Activated CD4-positive, alpha-beta T cell treated with anti-CD3 and anti-CD28 coated beads, Interleukin-2, amount 10 ng/mL, durations not matched to agents 7 days and 5 days (primary cell): ENCODE measurements around the gene DHRS12. TPM values are rescaled to one million over a fixed set of nuclear protein-coding genes. Genes with fewer than 3 reads are reported as not detected.

ENCODE experiments used
- CTCF ChIA-PET: fragments of 350-600 bp; sonication (Branson Sonifier 250); formaldehyde crosslinking; loops from one replicate; lab custom pipeline; 2021; ENCODE audit warnings: antibody characterized with exemption; lab: Charles Lee
- POLR2A ChIA-PET: fragments of 350-600 bp; sonication (Branson Sonifier 250); formaldehyde crosslinking; loops from one replicate; lab custom pipeline; 2021; ENCODE audit warnings: antibody characterized with exemption; lab: Charles Lee
- DNase-seq: peaks from one replicate; pipeline ENCODE4 v3.0.0-alpha.2; 2020
- H3K27ac Mint-ChIP-seq: one replicate; pipeline ENCODE4 v1.8.0; 2021; ENCODE audit warnings: mild to moderate bottlenecking, moderate library complexity, mixed read lengths
- H3K27me3 Mint-ChIP-seq: one replicate; pipeline ENCODE4 v1.8.0; 2021; ENCODE audit warnings: mixed read lengths
- H3K36me3 Mint-ChIP-seq: one replicate; pipeline ENCODE4 v1.8.0; 2021; ENCODE audit warnings: low read depth, mixed read lengths
- H3K4me1 Mint-ChIP-seq: one replicate; pipeline ENCODE4 v1.8.0; 2021; ENCODE audit warnings: mixed read lengths
- H3K4me3 Mint-ChIP-seq: one replicate; pipeline ENCODE4 v1.8.0; 2021; ENCODE audit warnings: mild to moderate bottlenecking, moderate library complexity, mixed read lengths
- H3K9me3 Mint-ChIP-seq: one replicate; pipeline ENCODE4 v1.8.0; 2021; ENCODE audit warnings: mixed read lengths
- total RNA-seq, 2 experiments: library from RNA; stranded (reverse); gene quantifications; one replicate each; pipeline ENCODE4 v1.2.3, GENCODE V29; 2021

DHRS12 gene
- total RNA-seq, 2 experiments from 2014 or later = 9.5 to 9.7 TPM

DNA sequence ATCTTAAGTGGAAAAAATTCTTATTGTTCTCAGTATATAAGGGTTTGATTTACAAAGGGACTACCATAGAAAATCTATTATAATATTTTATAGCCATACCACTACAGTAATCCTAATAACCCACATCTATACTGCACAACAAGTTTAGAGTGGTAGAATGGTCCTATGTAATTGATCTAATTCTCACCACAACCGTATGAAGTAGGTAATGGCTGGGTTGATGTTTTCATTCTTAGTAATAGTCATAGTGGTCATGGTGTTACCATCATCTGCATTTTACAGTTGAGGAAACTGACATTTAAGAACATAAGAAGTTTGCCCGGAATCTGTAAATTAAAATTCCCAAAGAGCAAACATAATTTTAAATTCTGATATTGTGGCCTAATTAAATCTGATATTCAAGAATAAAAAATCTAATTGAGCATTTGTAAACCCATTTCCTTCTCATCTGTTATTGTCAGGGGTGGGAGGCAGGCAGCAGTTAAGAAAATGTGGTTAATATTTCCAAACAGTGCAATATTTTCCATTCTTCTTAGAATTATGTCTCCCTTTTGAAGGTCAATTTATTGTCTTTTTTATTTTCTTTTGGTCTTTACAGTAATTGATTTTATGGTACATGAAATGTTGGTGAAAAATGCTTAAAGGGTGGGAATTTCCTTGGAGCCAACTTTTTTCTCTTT is 65.6 kb downstream of the DHRS12 start:
- no peak for DNase-seq
- peaks cover 35% of the 10 kb centered on the region for H3K36me3 Mint-ChIP-seq
- POLR2A ChIA-PET = no interaction called here
- peaks cover 7% of the 10 kb centered on the region for H3K4me1 Mint-ChIP-seq
- no peaks in the 10 kb centered on the region for H3K27me3 Mint-ChIP-seq
- H3K9me3 Mint-ChIP-seq = no peaks in the 10 kb centered on the region
- H3K4me3 Mint-ChIP-seq = no peak overlapping the region
- CTCF ChIA-PET = interaction anchor here (1.0 kb wide), 1 partner anchor 17 kb away, joined by 3 read pairs; no protein-coding TSS in a partner anchor
- H3K27ac Mint-ChIP-seq = no peak overlapping the region

DNA sequence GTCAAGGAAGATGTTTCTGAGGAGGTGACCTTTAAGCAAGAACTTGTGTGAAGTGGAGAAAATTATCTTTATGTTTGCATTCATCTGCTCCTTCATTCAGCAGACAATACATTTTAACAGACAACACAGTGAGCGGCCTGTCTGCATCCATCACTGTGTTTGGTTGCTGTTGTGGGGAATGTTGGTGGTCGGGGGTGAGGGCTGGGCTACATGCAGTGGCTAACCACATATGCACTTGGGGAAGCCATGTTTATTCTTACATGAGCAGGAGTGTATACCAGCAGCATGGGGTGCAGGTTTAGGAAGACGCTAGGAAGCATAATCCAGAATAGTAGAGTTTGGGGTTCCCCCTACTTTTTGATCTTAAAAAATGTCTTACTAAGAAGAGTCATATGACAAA is 66.4 kb downstream of the DHRS12 start:
- no peak overlapping the region for H3K4me3 Mint-ChIP-seq
- ChIA-PET POLR2A (no interaction called here), CTCF (interaction anchor here (0.6 to 1.0 kb wide), 2 partner anchors 16 to 307 kb away, joined by 3 read pairs; no protein-coding TSS in a partner anchor)
- H3K27me3 Mint-ChIP-seq = no peaks in the 10 kb centered on the region
- peak overlapping the region; percentile 37 for H3K27ac Mint-ChIP-seq
- peaks cover 7% of the 10 kb centered on the region for H3K4me1 Mint-ChIP-seq
- H3K36me3 Mint-ChIP-seq = peaks cover 33% of the 10 kb centered on the region
- no peak for DNase-seq
- H3K9me3 Mint-ChIP-seq = no peaks in the 10 kb centered on the region

DNA sequence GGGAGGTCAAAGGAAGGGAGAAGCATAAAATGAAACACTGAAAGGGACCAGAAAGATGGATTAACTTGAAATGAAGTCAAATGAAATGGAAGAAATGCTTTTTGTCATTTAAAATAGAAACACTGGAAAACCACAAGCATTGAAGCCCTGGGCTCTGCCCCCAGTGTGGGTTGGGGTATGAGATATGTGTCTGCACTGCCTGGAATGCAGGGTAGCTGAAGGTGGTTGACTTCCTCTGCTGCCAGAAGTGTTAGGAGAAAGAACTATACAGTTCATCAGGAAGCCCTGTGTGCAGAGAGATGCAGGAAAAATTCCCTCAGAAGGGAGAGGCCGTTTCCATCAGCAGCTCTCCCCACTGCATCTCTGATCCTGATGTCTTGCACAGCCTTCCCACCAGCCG is 69.2 kb downstream of the DHRS12 start:
- peaks cover 21% of the 10 kb centered on the region for H3K36me3 Mint-ChIP-seq
- no peak overlapping the region for H3K27ac Mint-ChIP-seq
- H3K9me3 Mint-ChIP-seq = no peaks in the 10 kb centered on the region
- H3K4me3 Mint-ChIP-seq = no peak overlapping the region
- POLR2A ChIA-PET = no interaction called here
- H3K27me3 Mint-ChIP-seq = no peaks in the 10 kb centered on the region
- peaks cover 12% of the 10 kb centered on the region for H3K4me1 Mint-ChIP-seq
- DNase-seq = no peak
- CTCF ChIA-PET = no interaction called here

DNA sequence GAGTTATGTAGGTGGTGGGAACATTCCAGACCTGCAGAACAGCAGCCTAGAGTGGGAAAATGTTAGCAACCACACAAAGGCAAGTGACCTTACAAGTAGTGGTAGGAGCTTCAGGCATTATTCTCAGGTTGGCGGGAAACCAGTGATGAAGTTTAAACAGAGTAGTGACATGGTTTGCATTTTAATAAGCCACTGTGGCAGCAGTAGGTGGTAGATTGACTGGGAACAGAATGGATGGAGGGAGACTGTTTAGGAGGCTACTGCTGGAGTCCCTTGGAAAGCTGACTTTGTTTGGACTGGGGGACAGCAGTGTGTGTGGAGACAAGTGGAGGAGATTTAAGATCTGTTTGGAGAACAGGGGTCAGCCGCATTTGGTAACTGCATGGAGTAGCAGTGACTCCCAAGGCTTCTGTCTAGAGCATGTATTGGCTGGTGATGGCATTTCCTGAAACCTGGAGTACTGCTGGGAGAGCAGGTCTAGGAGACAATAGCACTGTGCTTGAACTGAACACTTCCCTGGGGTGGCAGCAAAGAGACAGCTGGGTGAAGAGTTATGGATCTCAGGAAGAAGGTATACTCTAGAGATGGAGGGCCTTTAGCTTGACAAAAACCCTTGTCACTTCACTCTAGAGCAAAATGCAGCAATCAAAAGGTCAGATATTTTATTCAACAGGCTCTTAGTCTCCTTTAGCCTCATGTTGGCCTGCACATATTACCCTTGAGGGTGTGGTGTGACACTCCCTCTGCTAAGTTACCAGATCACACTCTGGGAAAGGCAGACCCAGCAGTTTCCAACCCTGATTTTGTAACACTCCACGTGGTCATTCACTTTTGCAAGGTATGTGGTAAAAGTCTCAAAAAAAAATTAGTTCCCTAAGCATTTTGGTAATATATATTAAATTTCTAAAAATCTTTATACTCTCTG is 70.3 kb downstream of the DHRS12 start:
- ChIA-PET CTCF (interaction anchor here (1.2 to 1.4 kb wide), 2 partner anchors 8 to 15 kb away, joined by 3 read pairs; no protein-coding TSS in a partner anchor), POLR2A (no interaction called here)

DNA sequence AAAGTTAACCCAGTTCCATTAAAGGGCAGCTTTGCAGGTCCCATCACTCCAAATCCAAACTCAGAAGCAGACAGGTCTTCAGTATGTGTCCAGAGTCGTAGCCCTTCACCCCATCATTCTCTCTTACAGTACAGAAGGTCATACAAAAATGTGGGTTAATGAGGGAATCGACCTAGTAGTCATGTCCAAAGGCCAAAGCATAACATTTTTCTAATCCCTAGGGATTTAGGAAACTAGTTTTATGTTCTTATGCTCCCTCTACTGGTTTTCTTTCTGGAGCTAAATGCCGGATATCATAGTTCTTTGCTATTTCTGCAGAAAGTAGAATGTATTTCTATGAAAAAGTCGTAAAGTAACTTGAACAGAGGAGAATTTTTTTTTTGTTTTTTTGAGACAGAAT is 72.2 kb downstream of the DHRS12 start:
- Mint-ChIP-seq H3K27me3 (no peaks in the 10 kb centered on the region), H3K27ac (no peak overlapping the region), H3K36me3 (peaks cover 13% of the 10 kb centered on the region), H3K9me3 (no peaks in the 10 kb centered on the region), H3K4me3 (no peak overlapping the region), H3K4me1 (peaks cover 5% of the 10 kb centered on the region)
- DNase-seq = no peak
- CTCF ChIA-PET = interaction anchor here (1.0 to 1.5 kb wide), 2 partner anchors 12 to 55 kb away, joined by 3 read pairs; no protein-coding TSS in a partner anchor
- POLR2A ChIA-PET = interaction anchor here (0.7 kb wide), 1 partner anchor 26 kb away, joined by 3 read pairs; no protein-coding TSS in a partner anchor

More for the DNA sequence above, 70.3 kb downstream of the DHRS12 start:
- H3K9me3 Mint-ChIP-seq = no peaks in the 10 kb centered on the region
- no peak for DNase-seq
- H3K4me3 Mint-ChIP-seq = no peak overlapping the region
- H3K27ac Mint-ChIP-seq = no peak overlapping the region
- H3K36me3 Mint-ChIP-seq = peaks cover 11% of the 10 kb centered on the region
- no peaks in the 10 kb centered on the region for H3K27me3 Mint-ChIP-seq
- peaks cover 12% of the 10 kb centered on the region for H3K4me1 Mint-ChIP-seq

DNA sequence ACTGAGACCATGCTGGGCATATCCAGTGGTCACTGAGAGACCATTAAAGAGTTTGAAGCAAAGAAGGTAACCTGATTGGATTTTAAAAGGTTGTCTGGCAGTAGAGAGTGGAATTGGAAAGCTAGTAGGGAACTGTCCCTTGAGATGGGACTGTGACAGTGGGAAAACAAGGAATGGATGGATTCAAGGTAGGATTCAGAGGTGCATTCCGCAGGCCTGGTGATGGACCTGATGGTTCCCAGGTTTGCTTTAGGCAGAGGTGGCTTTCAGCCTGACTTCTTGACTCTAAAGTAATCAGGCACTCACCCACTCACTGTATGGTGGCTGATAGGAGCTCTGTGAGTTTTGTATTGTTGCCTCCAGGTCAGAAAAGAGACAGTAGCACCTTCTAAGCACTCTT is 73.0 kb downstream of the DHRS12 start:
- Mint-ChIP-seq H3K27ac (no peak overlapping the region), H3K4me1 (peaks cover 5% of the 10 kb centered on the region), H3K36me3 (peaks cover 10% of the 10 kb centered on the region), H3K27me3 (no peaks in the 10 kb centered on the region), H3K9me3 (no peaks in the 10 kb centered on the region), H3K4me3 (no peak overlapping the region)
- no peak for DNase-seq
- ChIA-PET CTCF (interaction anchor here (1.0 to 1.5 kb wide), 2 partner anchors 11 to 55 kb away, joined by 3 read pairs; no protein-coding TSS in a partner anchor), POLR2A (no interaction called here)

DNA sequence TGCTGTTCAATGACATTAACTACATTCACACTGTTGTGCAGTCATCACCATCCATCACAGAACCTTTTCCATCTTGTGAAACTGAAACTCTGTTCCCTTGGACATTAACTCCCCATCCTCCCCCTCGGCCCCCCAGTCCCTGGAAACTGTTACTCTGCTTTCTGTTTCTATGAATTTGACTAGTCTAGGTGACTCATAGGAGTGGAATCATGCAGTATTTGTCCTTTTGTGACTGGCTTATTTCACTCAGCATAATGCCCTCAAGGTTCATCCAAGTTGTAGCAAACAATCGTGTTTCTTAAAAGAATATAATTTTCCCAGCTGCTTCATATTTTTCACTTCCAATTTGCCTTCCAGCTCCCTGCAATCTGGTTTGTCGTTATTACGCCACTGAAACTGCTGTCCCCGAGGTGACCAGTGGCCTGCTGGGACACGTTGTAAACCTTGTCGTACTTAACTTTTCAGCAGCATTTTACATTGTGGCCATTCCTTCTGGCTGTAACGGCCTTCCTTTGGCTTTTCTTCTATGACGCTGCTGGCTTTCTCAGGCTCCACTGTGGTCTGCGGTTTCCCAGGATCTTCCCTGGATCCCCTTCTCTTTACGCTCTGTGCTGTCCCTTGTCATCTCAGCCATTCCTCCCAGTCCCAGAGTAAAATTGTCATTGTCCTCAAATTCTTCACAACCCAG is 74.0 kb downstream of the DHRS12 start:
- peaks cover 5% of the 10 kb centered on the region for H3K4me1 Mint-ChIP-seq
- H3K4me3 Mint-ChIP-seq = no peak overlapping the region
- H3K36me3 Mint-ChIP-seq = peaks cover 6% of the 10 kb centered on the region
- H3K9me3 Mint-ChIP-seq = no peaks in the 10 kb centered on the region
- CTCF ChIA-PET = interaction anchor here (0.6 kb wide), 1 partner anchor 15 kb away, joined by 3 read pairs; no protein-coding TSS in a partner anchor
- DNase-seq = no peak
- H3K27ac Mint-ChIP-seq = no peak overlapping the region
- POLR2A ChIA-PET = no interaction called here
- no peaks in the 10 kb centered on the region for H3K27me3 Mint-ChIP-seq

DNA sequence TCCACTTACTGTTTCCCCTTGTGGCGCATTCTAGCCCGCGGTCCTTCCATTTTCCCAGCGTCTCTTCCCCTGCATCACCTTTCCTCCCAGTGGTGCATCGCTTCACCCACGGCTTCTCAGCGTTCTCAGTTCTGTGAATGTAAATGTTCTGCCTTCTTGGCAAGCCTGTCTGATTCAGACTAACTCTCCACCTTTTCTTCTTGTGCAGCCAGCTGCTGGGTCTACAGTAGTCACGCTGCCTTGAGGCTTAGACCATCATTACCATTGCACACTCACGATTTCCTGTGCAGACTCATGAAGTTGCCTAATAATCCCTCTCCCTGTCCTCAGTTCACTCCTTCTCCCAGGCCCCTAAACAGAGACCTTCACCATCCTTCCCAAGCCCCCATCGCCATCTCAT is 75.0 kb downstream of the DHRS12 start:
- ChIA-PET CTCF (no interaction called here), POLR2A (no interaction called here)
- DNase-seq = no peak
- H3K4me1 Mint-ChIP-seq = peaks cover 5% of the 10 kb centered on the region
- H3K4me3 Mint-ChIP-seq = no peak overlapping the region
- no peaks in the 10 kb centered on the region for H3K27me3 Mint-ChIP-seq
- no peak overlapping the region for H3K27ac Mint-ChIP-seq
- peaks cover 6% of the 10 kb centered on the region for H3K36me3 Mint-ChIP-seq
- no peaks in the 10 kb centered on the region for H3K9me3 Mint-ChIP-seq

DNA sequence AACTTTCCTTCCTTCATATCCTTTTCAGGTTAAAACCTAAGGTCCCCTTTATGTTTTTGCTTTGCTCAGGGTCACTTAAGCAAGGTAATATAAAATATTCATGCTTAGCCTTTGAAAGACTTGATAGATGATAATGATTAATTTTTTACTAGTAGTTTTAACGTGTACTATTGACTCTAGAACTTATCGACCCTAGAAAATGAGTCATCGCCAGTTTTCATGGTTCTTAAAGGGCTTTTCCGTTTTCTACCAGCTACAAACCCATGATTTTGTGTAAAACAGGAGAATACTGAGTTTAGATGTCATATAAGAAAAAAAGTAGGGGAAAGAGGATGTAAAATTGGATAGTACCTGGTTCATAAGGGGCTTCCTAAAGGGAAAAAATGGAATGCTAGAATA is 75.7 kb downstream of the DHRS12 start:
- no peak overlapping the region for H3K27ac Mint-ChIP-seq
- ChIA-PET CTCF (interaction anchor here (0.7 kb wide), 1 partner anchor 296 kb away, joined by 3 read pairs; no protein-coding TSS in a partner anchor), POLR2A (no interaction called here)
- peaks cover 5% of the 10 kb centered on the region for H3K4me1 Mint-ChIP-seq
- no peak for DNase-seq
- no peaks in the 10 kb centered on the region for H3K9me3 Mint-ChIP-seq
- peaks cover 6% of the 10 kb centered on the region for H3K36me3 Mint-ChIP-seq
- no peaks in the 10 kb centered on the region for H3K27me3 Mint-ChIP-seq
- no peak overlapping the region for H3K4me3 Mint-ChIP-seq

DNA sequence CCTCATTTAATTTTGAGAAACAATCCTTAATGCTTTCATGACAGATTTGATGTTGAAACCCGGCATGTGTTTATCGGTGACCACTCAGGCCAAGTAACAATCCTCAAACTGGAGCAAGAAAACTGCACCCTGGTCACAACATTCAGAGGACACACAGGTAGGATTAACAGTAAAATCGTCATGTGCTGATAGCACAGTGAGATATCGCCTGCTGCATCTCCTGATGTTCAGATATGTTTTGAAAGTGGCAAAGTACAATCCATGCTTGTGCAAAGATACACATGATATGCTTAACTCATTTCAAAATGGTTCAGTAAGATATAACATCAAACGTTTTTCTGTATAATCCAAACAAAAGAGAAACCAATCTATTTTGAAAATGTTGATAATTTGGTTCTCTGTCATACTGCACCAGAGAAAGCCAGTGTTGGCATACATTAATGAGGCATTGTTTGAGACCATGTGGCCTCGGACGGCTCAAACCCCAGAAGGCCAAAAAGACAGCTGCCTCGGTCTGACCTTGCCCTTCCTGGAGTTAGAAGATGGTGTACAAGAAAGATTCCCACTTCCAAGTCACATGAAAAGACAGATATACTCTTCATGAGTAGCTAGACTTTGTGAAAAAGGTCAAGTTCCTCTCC is 76.2 kb downstream of the DHRS12 start:
- peaks cover 6% of the 10 kb centered on the region for H3K36me3 Mint-ChIP-seq
- CTCF ChIA-PET = interaction anchor here (0.7 kb wide), 1 partner anchor 295 kb away, joined by 3 read pairs; no protein-coding TSS in a partner anchor
- H3K9me3 Mint-ChIP-seq = no peaks in the 10 kb centered on the region
- no peaks in the 10 kb centered on the region for H3K27me3 Mint-ChIP-seq
- peaks cover 5% of the 10 kb centered on the region for H3K4me1 Mint-ChIP-seq
- no peak overlapping the region for H3K27ac Mint-ChIP-seq
- POLR2A ChIA-PET = no interaction called here
- no peak overlapping the region for H3K4me3 Mint-ChIP-seq
- no peak for DNase-seq

DNA sequence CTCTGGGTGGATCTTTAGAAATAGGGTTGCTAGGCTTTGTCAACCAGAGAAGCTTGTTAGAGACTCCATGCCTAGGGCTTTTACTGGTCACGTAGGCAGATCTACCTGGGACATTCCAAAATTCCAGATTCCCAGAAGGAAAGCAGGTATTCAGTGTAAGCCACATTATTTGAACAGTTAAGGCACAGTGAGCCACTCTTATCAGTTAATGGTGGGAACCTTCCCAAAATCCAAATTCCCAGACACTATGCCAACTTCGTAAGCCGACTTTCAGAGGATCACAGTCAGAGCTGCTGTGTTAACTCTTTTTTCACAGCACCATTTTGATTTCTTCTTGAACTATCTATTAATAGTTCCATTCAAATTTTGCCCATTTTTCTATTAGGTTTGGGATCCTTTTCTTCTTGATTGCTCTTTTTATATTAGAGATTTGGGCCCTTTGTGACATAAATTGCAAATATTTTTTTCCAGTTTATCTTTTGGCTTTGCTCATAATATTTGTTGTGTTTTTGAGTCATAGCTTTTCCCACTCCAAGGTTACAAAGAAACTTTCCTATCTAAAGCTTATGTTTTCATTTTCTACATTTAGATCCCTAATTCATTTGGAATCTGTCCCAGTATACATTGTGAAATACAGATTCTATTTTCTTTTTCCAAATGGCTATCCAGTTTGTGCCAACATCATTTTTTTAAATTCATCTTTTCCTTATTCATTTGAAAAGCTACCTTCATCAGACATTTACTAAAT is 77.3 kb downstream of the DHRS12 start:
- Mint-ChIP-seq H3K27ac (no peak overlapping the region), H3K27me3 (no peaks in the 10 kb centered on the region), H3K4me3 (no peak overlapping the region), H3K9me3 (no peaks in the 10 kb centered on the region), H3K4me1 (peaks cover 4% of the 10 kb centered on the region), H3K36me3 (peaks cover 9% of the 10 kb centered on the region)
- POLR2A ChIA-PET = no interaction called here
- no peak for DNase-seq
- CTCF ChIA-PET = no interaction called here
